HEK293 (cell line): ENCODE measurements around the gene WDR17.

ENCODE experiments used
- CTCF ChIA-PET: fragments of 350-600 bp; formaldehyde crosslinking; extraction: SDS; loops from one replicate; lab custom pipeline; 2021; ENCODE audit warnings: antibody characterized with exemption; lab: Yijun Ruan, JAX
- POLR2A ChIA-PET: fragments of 300-600 bp; formaldehyde crosslinking; extraction: SDS; loops from one replicate; lab custom pipeline; 2020; ENCODE audit warnings: antibody characterized with exemption, inconsistent platforms; lab: Yijun Ruan, JAX
- H3K27ac ChIP-seq: fragments of 200-500 bp; sonication (Bioruptor generic); 2 replicates; pipeline ENCODE4 v1.5.1; 2014; ENCODE audit warnings: low read depth, low read length, control low read depth, inconsistent platforms; ENCODE audit errors: extremely low read depth
- H3K36me3 ChIP-seq, 2 experiments: fragments of 200-500 bp in 1 of 2; sonication (Bioruptor generic) in 1 of 2; 1 replicate in 1 of 2; 2 replicates in 1 of 2; pipeline ENCODE4 v1.5.1; 2014 to 2017; ENCODE audit warnings: inconsistent platforms in 2 of 2, low read length in 2 of 2; ENCODE audit not compliant: control insufficient read depth in 2 of 2, insufficient read depth in 1 of 2
- H3K4me1 ChIP-seq: fragments of 200-500 bp; sonication (Bioruptor generic); 2 replicates; pipeline ENCODE4 v1.5.1; 2014; ENCODE audit warnings: mild to moderate bottlenecking, low read length, inconsistent platforms; ENCODE audit not compliant: control insufficient read depth, insufficient read depth
- H3K4me3 ChIP-seq: 2 replicates; pipeline ENCODE4 v1.5.1; 2011; ENCODE audit warnings: low read depth, mild to moderate bottlenecking, control low read depth, low read length, moderate library complexity
- H3K9me3 ChIP-seq: fragments of 200-500 bp; sonication (Bioruptor generic); 2 replicates; pipeline ENCODE4 v1.5.1; 2014; ENCODE audit warnings: low read depth, low read length, inconsistent platforms; ENCODE audit not compliant: control insufficient read depth, insufficient read depth
- EGR2 ChIP-seq: fragments of 450-650 bp; formaldehyde crosslinking; IDR thresholded peaks from 2 replicates; pipeline ENCODE4 v1.5.1; 2016; ENCODE audit warnings: low read depth, missing biosample characterization, missing genetic modification characterization
- GFI1B ChIP-seq: fragments of 450-650 bp; formaldehyde crosslinking; IDR thresholded peaks from 2 replicates; pipeline ENCODE4 v1.5.1; 2016; ENCODE audit warnings: missing biosample characterization, missing genetic modification characterization
- HOXC10 ChIP-seq: sonication (generic); formaldehyde crosslinking; IDR thresholded peaks from 2 replicates; pipeline ENCODE4 v1.8.1; 2023; ENCODE audit warnings: mild to moderate bottlenecking, missing genetic modification reagents
- KLF8 ChIP-seq: fragments of 450-650 bp; formaldehyde crosslinking; IDR thresholded peaks from 2 replicates; pipeline ENCODE4 v1.5.1; 2016; ENCODE audit warnings: missing biosample characterization, missing genetic modification characterization
- REPIN1 ChIP-seq: fragments of 450-650 bp; formaldehyde crosslinking; IDR thresholded peaks from 2 replicates; pipeline ENCODE4 v1.5.1; 2017; ENCODE audit warnings: missing biosample characterization, missing genetic modification characterization, low read depth
- ZBTB49 ChIP-seq: fragments of 450-650 bp; formaldehyde crosslinking; IDR thresholded peaks from 2 replicates; pipeline ENCODE4 v1.5.1; 2016; ENCODE audit warnings: missing biosample characterization, missing genetic modification characterization, low read depth
- ZFP41 ChIP-seq: fragments of 450-650 bp; formaldehyde crosslinking; IDR thresholded peaks from 2 replicates; pipeline ENCODE4 v1.5.1; 2016; ENCODE audit warnings: missing biosample characterization, missing genetic modification characterization, borderline replicate concordance
- ZNF37A ChIP-seq: fragments of 450-650 bp; IDR thresholded peaks from 2 replicates; pipeline ENCODE4 v1.5.1; 2018; ENCODE audit warnings: missing biosample characterization, missing genetic modification characterization
- ZNF501 ChIP-seq: fragments of 450-650 bp; formaldehyde crosslinking; IDR thresholded peaks from 2 replicates; pipeline ENCODE4 v1.5.1; 2016; ENCODE audit warnings: missing biosample characterization, missing genetic modification characterization
- ZNF792 ChIP-seq: fragments of 450-650 bp; formaldehyde crosslinking; IDR thresholded peaks from 2 replicates; pipeline ENCODE4 v1.5.1; 2016; ENCODE audit warnings: missing biosample characterization, missing genetic modification characterization
- ZNF843 ChIP-seq: fragments of 450-650 bp; formaldehyde crosslinking; IDR thresholded peaks from 2 replicates; pipeline ENCODE4 v1.5.1; 2016; ENCODE audit warnings: missing biosample characterization, missing genetic modification characterization
- ZSCAN16 ChIP-seq: fragments of 450-650 bp; formaldehyde crosslinking; IDR thresholded peaks from 2 replicates; pipeline ENCODE4 v1.5.1; 2016; ENCODE audit warnings: missing biosample characterization, missing genetic modification characterization
- ZSCAN23 ChIP-seq: fragments of 450-650 bp; formaldehyde crosslinking; IDR thresholded peaks from 2 replicates; pipeline ENCODE4 v1.5.1; 2016; ENCODE audit warnings: missing biosample characterization, missing genetic modification characterization
- ZSCAN5A ChIP-seq: fragments of 450-650 bp; formaldehyde crosslinking; IDR thresholded peaks from 2 replicates; pipeline ENCODE4 v1.5.1; 2016; ENCODE audit warnings: missing biosample characterization, missing genetic modification characterization
- ZXDB ChIP-seq: fragments of 450-650 bp; formaldehyde crosslinking; IDR thresholded peaks from 2 replicates; pipeline ENCODE4 v1.5.1; 2016; ENCODE audit warnings: missing biosample characterization, missing genetic modification characterization
- TF ChIP-seq, protein P1 (sequence below): fragments of 450-650 bp; formaldehyde crosslinking; IDR thresholded peaks from 2 replicates; pipeline ENCODE4 v1.5.1; 2016; ENCODE audit warnings: missing biosample characterization, missing genetic modification characterization
- TF ChIP-seq, protein P2 (sequence below): fragments of 450-650 bp; formaldehyde crosslinking; IDR thresholded peaks from 2 replicates; pipeline ENCODE4 v1.5.1; 2016; ENCODE audit warnings: missing biosample characterization, missing genetic modification characterization
- TF ChIP-seq, protein P3 (sequence below): fragments of 450-650 bp; formaldehyde crosslinking; IDR thresholded peaks from 2 replicates; pipeline ENCODE4 v1.5.0; 2017; ENCODE audit warnings: missing biosample characterization, missing genetic modification characterization, borderline replicate concordance

Gene WDR17

GRCh38 chr4:176090115-176090514 is 24.5 kb downstream of the WDR17 start (continued):
- TF ChIP-seq ZSCAN5A (tag by site-specific recombination), result no peak
- TF ChIP-seq ZFP41 (tag by site-specific recombination), result no peak
- TF ChIP-seq, protein P1, sequence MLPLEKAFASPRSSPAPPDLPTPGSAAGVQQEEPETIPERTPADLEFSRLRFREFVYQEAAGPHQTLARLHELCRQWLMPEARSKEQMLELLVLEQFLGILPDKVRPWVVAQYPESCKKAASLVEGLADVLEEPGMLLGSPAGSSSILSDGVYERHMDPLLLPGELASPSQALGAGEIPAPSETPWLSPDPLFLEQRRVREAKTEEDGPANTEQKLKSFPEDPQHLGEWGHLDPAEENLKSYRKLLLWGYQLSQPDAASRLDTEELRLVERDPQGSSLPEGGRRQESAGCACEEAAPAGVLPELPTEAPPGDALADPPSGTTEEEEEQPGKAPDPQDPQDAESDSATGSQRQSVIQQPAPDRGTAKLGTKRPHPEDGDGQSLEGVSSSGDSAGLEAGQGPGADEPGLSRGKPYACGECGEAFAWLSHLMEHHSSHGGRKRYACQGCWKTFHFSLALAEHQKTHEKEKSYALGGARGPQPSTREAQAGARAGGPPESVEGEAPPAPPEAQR, result no peak
- TF ChIP-seq ZSCAN16 (tag by site-specific recombination), result no peak
- no peak for TF ChIP-seq HOXC10
- no peak for TF ChIP-seq EGR2 (tag by site-specific recombination)
- no peak for TF ChIP-seq ZNF843 (tag by site-specific recombination)
- no peak for TF ChIP-seq ZNF501 (tag by site-specific recombination)
- TF ChIP-seq ZXDB (tag by site-specific recombination), result no peak
- TF ChIP-seq, protein P2, sequence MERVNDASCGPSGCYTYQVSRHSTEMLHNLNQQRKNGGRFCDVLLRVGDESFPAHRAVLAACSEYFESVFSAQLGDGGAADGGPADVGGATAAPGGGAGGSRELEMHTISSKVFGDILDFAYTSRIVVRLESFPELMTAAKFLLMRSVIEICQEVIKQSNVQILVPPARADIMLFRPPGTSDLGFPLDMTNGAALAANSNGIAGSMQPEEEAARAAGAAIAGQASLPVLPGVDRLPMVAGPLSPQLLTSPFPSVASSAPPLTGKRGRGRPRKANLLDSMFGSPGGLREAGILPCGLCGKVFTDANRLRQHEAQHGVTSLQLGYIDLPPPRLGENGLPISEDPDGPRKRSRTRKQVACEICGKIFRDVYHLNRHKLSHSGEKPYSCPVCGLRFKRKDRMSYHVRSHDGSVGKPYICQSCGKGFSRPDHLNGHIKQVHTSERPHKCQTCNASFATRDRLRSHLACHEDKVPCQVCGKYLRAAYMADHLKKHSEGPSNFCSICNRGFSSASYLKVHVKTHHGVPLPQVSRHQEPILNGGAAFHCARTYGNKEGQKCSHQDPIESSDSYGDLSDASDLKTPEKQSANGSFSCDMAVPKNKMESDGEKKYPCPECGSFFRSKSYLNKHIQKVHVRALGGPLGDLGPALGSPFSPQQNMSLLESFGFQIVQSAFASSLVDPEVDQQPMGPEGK (tag by site-specific recombination), result no peak
- TF ChIP-seq GFI1B (tag by site-specific recombination), result no peak
- no peak for TF ChIP-seq ZBTB49 (tag by site-specific recombination)
- no peak for TF ChIP-seq ZNF37A (tag by site-specific recombination)
- no peak for TF ChIP-seq REPIN1
- no peak for TF ChIP-seq ZNF792 (tag by site-specific recombination)

DNA sequence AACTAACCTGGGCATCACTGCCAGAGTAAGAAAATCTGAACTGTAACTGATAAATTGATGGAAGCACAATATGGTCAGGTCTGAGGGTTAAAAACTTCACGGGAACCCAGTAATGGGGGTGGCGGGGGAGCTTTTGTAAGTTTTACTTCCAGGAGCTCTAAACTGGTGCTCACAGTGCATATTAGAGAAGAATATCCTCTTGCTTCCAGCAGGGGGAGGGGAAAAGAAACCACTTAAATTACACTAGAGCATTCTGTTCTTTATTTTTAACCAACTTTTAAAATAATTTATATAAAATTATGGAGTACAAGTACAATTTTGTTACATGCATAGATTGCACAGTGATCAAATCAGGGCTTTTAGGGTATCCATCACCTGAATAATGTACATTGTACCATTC is 33.7 kb downstream of the WDR17 start:
- no peak overlapping the region for H3K27ac ChIP-seq
- no peaks in the 10 kb centered on the region for H3K4me1 ChIP-seq
- CTCF ChIA-PET, result interaction anchor here (0.8 to 0.9 kb wide), 2 partner anchors 23 to 186 kb away, joined by 5 to 10 read pairs; no protein-coding TSS in a partner anchor
- POLR2A ChIA-PET, result no interaction called here
- no peaks in the 10 kb centered on the region for H3K9me3 ChIP-seq
- no peak for TF ChIP-seq ZSCAN23 (tag by site-specific recombination)
- TF ChIP-seq KLF8 (tag by site-specific recombination), result no peak
- TF ChIP-seq, protein P3, sequence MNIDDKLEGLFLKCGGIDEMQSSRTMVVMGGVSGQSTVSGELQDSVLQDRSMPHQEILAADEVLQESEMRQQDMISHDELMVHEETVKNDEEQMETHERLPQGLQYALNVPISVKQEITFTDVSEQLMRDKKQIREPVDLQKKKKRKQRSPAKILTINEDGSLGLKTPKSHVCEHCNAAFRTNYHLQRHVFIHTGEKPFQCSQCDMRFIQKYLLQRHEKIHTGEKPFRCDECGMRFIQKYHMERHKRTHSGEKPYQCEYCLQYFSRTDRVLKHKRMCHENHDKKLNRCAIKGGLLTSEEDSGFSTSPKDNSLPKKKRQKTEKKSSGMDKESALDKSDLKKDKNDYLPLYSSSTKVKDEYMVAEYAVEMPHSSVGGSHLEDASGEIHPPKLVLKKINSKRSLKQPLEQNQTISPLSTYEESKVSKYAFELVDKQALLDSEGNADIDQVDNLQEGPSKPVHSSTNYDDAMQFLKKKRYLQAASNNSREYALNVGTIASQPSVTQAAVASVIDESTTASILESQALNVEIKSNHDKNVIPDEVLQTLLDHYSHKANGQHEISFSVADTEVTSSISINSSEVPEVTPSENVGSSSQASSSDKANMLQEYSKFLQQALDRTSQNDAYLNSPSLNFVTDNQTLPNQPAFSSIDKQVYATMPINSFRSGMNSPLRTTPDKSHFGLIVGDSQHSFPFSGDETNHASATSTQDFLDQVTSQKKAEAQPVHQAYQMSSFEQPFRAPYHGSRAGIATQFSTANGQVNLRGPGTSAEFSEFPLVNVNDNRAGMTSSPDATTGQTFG (tag by site-specific recombination), result no peak
- TF ChIP-seq, all 188 proteins: peak for 0
- H3K36me3 ChIP-seq, result no peaks in the 10 kb centered on the region
- H3K4me3 ChIP-seq, result no peak overlapping the region
